Suprapubic skin (tissue), 4 donors: ENCODE results near the gene TNS1. TPM values are rescaled to one million over a fixed set of nuclear protein-coding genes. Genes with fewer than 3 reads are reported as not detected.

Experiments
- DNase-seq, 2 donors: peaks; one replicate each; pipeline ENCODE4 v3.0.0-alpha.2; 2019; ENCODE audit warnings: low spot score in 2 of 2
- H3K27ac ChIP-seq: fragments of 200-600 bp; sonication (generic); one replicate; pipeline ENCODE4 v1.5.1; 2019
- H3K27me3 ChIP-seq: fragments of 200-600 bp; sonication (generic); one replicate; pipeline ENCODE4 v1.5.1; 2019
- H3K36me3 ChIP-seq: fragments of 200-600 bp; sonication (generic); one replicate; pipeline ENCODE4 v1.5.1; 2019
- H3K4me1 ChIP-seq: fragments of 200-600 bp; sonication (generic); one replicate; pipeline ENCODE4 v1.5.1; 2019
- H3K4me3 ChIP-seq: fragments of 200-600 bp; sonication (generic); one replicate; pipeline ENCODE4 v1.5.1; 2019; ENCODE audit warnings: mild to moderate bottlenecking
- H3K9me3 ChIP-seq: fragments of 200-600 bp; sonication (generic); one replicate; pipeline ENCODE4 v1.5.1; 2019
- EP300 ChIP-seq: sonication (generic); formaldehyde crosslinking; IDR thresholded peaks from one replicate; pipeline ENCODE4 v1.6.1; 2017; ENCODE audit warnings: antibody characterized with exemption
- POLR2A ChIP-seq, 2 donors: fragments of 450-650 bp; IDR thresholded peaks; one replicate each; pipeline ENCODE4 v1.6.1; 2017; ENCODE audit warnings: antibody characterized with exemption in 2 of 2, mild to moderate bottlenecking in 2 of 2, moderate library complexity in 2 of 2
- POLR2AphosphoS5 ChIP-seq, 3 donors: sonication (generic); formaldehyde crosslinking; IDR thresholded peaks; one replicate each; pipeline ENCODE4 v1.6.1; 2017; ENCODE audit warnings: antibody characterized with exemption in 3 of 3
- WGBS: methylation state at CpG from one replicate; pipeline ENCODE4 v1.1.5; 2018; 5-methylcytosine and 5-hydroxymethylcytosine counted together
- total RNA-seq, 4 donors: library from RNA; depleted of rRNA; stranded (reverse); fragments of >200 nt; gene quantifications; one replicate each; pipeline ENCODE4 v1.1.0, GENCODE V29; 2016
- TF ChIP-seq, protein P1 (sequence below), 2 donors: fragments of 200-600 bp in 1 of 2; fragments of 450-650 bp in 1 of 2; sonication (generic) in 1 of 2; IDR thresholded peaks; one replicate each; pipeline ENCODE4 v1.5.1; 2016 to 2019; ENCODE audit warnings: antibody characterized with exemption in 2 of 2, mild to moderate bottlenecking in 1 of 2, moderate library complexity in 1 of 2

TNS1 gene
- total RNA-seq, 4 donors from 2014 or later = 64.1 to 145 (median 99.5) TPM

DNA sequence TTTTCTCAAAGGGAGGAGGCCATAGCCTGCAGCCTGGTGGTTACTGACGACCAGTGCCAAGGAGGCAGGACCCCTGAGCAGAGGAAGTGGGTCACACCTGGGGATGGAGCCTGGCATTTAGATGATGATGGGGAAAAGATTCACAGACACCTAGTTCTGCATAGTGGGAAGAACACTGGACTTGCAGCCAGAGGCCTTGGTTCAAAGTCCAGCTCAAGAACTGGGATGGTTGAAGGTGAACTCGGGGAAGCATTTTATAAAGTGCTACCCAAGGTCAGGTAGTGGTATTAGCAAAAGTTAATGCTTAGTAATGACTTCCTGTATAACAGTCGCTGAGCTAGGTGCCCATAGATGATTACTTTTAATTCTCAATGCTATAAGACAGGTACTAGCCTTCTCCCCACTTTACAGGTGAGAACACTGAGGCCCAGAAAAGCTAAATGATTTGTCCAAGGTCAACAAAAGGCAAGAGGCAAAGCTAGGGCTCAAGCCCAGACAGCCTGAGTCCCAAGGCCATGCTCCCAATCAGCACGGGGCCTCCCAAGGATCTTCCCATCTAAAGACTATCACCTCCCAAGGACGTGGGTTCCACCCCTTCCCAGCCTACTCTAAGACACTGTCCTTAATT lies 134.4 kb downstream of the TNS1 start:
- WGBS = 86% methylated on average over 5 of the region's 5 CpGs
- peaks cover 2% of the 10 kb centered on the region for H3K4me1 ChIP-seq
- H3K4me3 ChIP-seq = no peak overlapping the region
- no peak for DNase-seq
- H3K27ac ChIP-seq = no peak overlapping the region
- H3K36me3 ChIP-seq = peaks cover 80% of the 10 kb centered on the region
- TF ChIP-seq POLR2A (IDR thresholded peaks at IDR 0.05) (no peak), POLR2AphosphoS5 (IDR thresholded peaks at IDR 0.05) (no peak), EP300 (no peak)
- TF ChIP-seq, protein P1, sequence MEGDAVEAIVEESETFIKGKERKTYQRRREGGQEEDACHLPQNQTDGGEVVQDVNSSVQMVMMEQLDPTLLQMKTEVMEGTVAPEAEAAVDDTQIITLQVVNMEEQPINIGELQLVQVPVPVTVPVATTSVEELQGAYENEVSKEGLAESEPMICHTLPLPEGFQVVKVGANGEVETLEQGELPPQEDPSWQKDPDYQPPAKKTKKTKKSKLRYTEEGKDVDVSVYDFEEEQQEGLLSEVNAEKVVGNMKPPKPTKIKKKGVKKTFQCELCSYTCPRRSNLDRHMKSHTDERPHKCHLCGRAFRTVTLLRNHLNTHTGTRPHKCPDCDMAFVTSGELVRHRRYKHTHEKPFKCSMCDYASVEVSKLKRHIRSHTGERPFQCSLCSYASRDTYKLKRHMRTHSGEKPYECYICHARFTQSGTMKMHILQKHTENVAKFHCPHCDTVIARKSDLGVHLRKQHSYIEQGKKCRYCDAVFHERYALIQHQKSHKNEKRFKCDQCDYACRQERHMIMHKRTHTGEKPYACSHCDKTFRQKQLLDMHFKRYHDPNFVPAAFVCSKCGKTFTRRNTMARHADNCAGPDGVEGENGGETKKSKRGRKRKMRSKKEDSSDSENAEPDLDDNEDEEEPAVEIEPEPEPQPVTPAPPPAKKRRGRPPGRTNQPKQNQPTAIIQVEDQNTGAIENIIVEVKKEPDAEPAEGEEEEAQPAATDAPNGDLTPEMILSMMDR (IDR thresholded peaks at IDR 0.05) = no peak
- H3K9me3 ChIP-seq = no peaks in the 10 kb centered on the region
- H3K27me3 ChIP-seq = no peaks in the 10 kb centered on the region

DNA sequence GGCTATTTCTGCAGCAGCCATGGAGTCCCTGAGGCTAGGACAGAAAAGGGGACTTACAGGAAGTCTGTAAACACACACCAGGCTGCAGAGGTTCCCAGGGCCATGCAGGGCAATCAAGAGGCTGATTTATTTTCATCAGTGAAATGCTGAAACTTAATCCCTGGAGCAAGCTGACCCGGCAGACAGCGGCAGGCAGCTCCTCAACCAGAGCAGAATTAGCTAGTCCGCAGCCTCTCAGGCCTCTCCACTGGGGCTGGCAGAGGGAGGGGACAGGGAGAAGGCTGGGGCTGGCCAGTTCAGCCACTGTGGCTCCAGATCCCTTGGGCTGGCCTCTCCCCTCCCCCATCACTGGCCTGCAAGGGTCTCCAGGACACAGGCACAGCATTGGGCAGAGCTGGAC lies 136.3 kb downstream of the TNS1 start:
- no peaks in the 10 kb centered on the region for H3K27me3 ChIP-seq
- no peak overlapping the region for H3K27ac ChIP-seq
- TF ChIP-seq, protein P1 (IDR thresholded peaks at IDR 0.05) = no peak
- TF ChIP-seq POLR2AphosphoS5 (IDR thresholded peaks at IDR 0.05) (no peak), POLR2A (IDR thresholded peaks at IDR 0.05) (no peak), EP300 (no peak)
- H3K4me1 ChIP-seq = peaks cover 2% of the 10 kb centered on the region
- no peak overlapping the region for H3K4me3 ChIP-seq
- H3K36me3 ChIP-seq = peaks cover 72% of the 10 kb centered on the region
- H3K9me3 ChIP-seq = no peaks in the 10 kb centered on the region
- 76% methylated on average over 3 of the region's 3 CpGs for WGBS
- DNase-seq = peak in 1 of 2 donors; percentile 68

DNA sequence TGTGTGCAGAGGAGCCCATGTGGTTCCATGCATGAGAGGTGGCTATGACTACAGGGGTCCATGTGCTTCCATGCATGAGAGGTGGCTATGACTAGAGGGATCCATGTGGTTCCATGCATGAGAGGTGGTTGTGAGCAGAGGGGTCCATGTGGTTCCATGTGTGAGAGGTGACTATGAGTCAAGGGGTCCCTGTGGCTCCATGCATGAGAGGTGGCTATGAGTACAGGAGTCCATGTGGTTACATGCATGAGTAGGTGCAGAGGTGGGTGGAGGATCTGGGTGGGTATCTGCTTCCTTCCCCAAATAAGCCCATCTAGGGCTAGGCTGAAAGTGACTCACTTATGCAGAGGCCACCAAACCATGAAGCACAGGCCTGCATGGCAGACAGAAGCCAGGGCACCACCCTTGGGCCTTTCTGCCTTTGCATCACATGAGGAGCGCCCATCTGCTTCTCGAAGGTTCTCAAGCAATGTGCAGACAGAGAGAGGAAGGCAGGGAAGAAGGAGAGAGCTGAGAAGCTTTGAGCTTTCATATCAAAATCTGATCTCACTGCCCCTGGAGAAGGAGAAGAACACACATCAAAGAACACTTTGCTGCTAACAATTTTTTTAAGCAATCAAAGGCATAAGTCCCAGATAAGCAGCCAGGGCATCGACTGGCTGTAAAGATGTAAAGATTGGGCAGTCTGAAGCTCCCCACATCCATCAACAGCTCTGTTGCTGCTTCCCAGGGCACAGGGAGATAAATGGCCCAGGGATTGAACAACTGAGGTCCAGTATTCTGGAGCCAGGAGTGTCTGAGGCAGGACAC lies 137.6 kb downstream of the TNS1 start:
- H3K27me3 ChIP-seq = no peaks in the 10 kb centered on the region
- 58% methylated on average over 3 of the region's 3 CpGs for WGBS
- no peak for TF ChIP-seq POLR2A (IDR thresholded peaks at IDR 0.05)
- TF ChIP-seq, protein P1 (IDR thresholded peaks at IDR 0.05) = no peak
- no peak for TF ChIP-seq POLR2AphosphoS5 (IDR thresholded peaks at IDR 0.05)
- TF ChIP-seq EP300 = no peak
- H3K27ac ChIP-seq = no peak overlapping the region
- H3K9me3 ChIP-seq = no peaks in the 10 kb centered on the region
- peaks cover 62% of the 10 kb centered on the region for H3K36me3 ChIP-seq
- H3K4me1 ChIP-seq = peaks cover 2% of the 10 kb centered on the region
- no peak for DNase-seq
- no peak overlapping the region for H3K4me3 ChIP-seq

- H3K27me3 ChIP-seq = no peaks in the 10 kb centered on the region
- WGBS = 58% methylated on average over 5 of the region's 5 CpGs
- no peak for DNase-seq
- H3K4me1 ChIP-seq = peaks cover 11% of the 10 kb centered on the region
- TF ChIP-seq POLR2A (IDR thresholded peaks at IDR 0.05) (no peak), EP300 (no peak), POLR2AphosphoS5 (IDR thresholded peaks at IDR 0.05) (no peak)
- TF ChIP-seq, protein P1 (IDR thresholded peaks at IDR 0.05) = no peak
- no peaks in the 10 kb centered on the region for H3K9me3 ChIP-seq
- H3K36me3 ChIP-seq = peaks cover 54% of the 10 kb centered on the region
- H3K4me3 ChIP-seq = no peak overlapping the region
- H3K27ac ChIP-seq = peak overlapping the region; percentile 36
Observed at GRCh38 chr2:217863883-217864282, 138.9 kb downstream of the TNS1 start.

GRCh38 chr2:217861334-217861877 lies 141.4 kb downstream of the TNS1 start:
- TF ChIP-seq, protein P1 (IDR thresholded peaks at IDR 0.05) = no peak
- H3K4me3 ChIP-seq = no peak overlapping the region
- no peak overlapping the region for H3K27ac ChIP-seq
- 91% methylated on average over 4 of the region's 5 CpGs for WGBS
- H3K27me3 ChIP-seq = no peaks in the 10 kb centered on the region
- H3K9me3 ChIP-seq = no peaks in the 10 kb centered on the region
- no peak for DNase-seq
- H3K4me1 ChIP-seq = peaks cover 26% of the 10 kb centered on the region
- peaks cover 36% of the 10 kb centered on the region for H3K36me3 ChIP-seq
